ENCODE data around the gene LPP.
A peak's percentile ranks its signal among the peaks of the same experiment; 100 is the strongest.

The LPP gene

DNA sequence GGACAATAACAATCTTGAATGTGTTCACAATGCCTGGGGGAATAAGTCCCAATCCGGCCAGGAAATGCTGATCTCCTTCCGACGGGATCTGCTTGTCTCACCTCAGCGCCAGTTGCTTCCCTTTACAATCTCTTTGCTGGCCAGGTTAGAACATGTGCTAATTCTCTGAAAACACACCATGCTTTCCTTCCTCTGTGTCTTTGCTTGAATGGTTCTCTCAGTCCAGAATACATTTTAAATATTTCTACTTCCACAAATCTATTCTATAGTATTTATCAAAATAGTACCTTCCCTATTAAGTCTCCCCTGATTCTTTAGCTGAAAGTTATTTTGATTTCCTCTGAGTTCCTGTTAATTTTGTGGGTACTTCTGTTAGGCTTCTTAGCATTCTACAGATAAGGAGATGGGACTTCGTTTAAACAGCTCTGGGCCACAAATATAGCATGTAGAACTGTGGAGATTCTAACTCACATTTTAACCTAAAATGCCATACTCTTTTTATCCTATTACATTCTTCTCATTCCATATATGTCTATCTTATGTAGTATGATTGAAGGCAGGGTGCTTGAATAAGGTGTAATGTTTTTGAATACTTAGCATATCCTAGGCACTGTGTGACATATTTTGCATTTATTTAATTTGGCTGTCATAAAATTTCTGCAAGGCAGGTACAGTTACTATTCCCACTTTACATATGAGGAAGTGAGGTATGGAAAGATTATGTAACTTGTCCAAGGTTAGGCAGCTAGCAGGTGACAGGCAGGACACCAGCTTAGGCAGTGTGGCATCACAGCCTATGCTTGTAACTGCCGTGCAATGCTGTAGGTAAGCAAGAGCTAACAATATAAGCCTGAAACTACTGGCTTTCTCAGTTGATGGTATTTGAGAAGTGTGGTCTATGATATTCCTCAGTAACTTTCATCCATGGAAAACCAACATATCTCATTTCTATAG, 299.8 kb downstream of the LPP start:
- no peak overlapping the region for H3K4me3 ChIP-seq (ENCODE audit: control insufficient read depth, low read depth, low read length)
- TF ChIP-seq, protein P1, sequence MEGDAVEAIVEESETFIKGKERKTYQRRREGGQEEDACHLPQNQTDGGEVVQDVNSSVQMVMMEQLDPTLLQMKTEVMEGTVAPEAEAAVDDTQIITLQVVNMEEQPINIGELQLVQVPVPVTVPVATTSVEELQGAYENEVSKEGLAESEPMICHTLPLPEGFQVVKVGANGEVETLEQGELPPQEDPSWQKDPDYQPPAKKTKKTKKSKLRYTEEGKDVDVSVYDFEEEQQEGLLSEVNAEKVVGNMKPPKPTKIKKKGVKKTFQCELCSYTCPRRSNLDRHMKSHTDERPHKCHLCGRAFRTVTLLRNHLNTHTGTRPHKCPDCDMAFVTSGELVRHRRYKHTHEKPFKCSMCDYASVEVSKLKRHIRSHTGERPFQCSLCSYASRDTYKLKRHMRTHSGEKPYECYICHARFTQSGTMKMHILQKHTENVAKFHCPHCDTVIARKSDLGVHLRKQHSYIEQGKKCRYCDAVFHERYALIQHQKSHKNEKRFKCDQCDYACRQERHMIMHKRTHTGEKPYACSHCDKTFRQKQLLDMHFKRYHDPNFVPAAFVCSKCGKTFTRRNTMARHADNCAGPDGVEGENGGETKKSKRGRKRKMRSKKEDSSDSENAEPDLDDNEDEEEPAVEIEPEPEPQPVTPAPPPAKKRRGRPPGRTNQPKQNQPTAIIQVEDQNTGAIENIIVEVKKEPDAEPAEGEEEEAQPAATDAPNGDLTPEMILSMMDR (IDR thresholded peaks at IDR 0.05; ENCODE audit: control insufficient read depth, insufficient read depth, low read depth, low read length, missing control alignments) = no peak
- no peak for DNase-seq (ENCODE audit: low read depth)

DNA sequence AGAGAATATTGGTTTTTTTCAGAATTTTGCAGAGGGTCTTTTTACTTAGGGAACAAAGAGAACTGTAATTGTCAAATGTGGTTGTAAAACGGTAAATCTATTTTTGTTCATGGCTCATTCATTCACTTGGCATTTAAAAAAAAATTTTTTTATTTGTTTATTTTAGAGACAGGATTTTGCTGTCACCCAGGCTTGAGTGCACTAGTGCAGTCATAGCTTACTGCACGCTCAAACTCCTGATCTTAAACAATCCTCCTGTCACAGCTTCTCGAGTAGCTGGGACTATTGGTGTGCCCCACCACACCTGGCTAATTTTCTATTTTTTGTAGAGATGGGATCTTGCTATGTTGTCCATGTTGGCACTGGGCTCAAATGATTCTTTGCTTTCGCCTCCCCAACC, 301.8 kb downstream of the LPP start:
- DNase-seq (ENCODE audit: low read depth) = no peak
- TF ChIP-seq, protein P1 (IDR thresholded peaks at IDR 0.05; ENCODE audit: control insufficient read depth, insufficient read depth, low read depth, low read length, missing control alignments) = no peak
- no peak overlapping the region for H3K4me3 ChIP-seq (ENCODE audit: control insufficient read depth, low read depth, low read length)

DNA sequence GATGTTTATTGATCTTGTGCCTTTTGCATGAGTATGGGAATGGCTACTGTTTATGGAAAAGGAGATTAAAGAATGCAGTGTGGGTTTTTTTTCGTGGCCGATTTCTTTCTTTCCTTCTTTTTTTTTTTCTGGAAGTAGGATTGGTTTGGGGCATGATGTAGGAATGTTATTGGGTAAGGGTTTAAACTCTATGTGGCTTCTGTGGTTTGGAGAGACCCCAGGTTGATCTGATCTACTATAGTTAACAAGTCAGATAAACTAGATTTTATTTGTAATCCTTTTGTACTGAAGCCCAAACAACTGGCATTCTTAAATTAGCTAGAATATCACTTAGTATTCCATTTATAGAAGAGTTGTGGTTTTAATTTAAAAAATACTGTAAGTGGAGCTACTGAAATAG, 304.8 kb downstream of the LPP start:
- peak; percentile 35 for DNase-seq (ENCODE audit: low read depth)
- H3K4me3 ChIP-seq (ENCODE audit: control insufficient read depth, low read depth, low read length) = no peak overlapping the region
- TF ChIP-seq, protein P1 (IDR thresholded peaks at IDR 0.05; ENCODE audit: control insufficient read depth, insufficient read depth, low read depth, low read length, missing control alignments) = no peak

DNA sequence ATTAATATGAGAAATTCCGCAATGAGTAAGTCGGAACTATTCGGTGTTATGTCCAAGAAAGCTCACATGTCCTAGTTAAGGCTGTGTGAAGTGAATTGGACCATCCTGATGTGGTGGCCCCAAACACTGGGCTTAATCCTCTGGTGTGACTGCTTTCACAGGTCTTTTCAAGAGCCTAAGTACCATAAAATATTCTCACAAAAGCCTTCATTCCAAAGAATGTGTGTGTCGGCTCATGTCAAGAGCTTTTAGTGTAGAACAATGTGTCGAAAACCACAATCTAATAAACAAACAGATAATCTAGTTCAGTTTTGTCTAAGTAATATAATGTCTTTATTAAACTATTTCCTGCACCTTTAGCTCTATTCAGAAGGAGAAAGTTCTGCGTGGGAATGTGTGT, 311.4 kb downstream of the LPP start:
- H3K4me3 ChIP-seq (ENCODE audit: control insufficient read depth, low read depth, low read length) = no peak overlapping the region
- DNase-seq (ENCODE audit: low read depth) = no peak
- TF ChIP-seq, protein P1 (IDR thresholded peaks at IDR 0.05; ENCODE audit: control insufficient read depth, insufficient read depth, low read depth, low read length, missing control alignments) = no peak

DNA sequence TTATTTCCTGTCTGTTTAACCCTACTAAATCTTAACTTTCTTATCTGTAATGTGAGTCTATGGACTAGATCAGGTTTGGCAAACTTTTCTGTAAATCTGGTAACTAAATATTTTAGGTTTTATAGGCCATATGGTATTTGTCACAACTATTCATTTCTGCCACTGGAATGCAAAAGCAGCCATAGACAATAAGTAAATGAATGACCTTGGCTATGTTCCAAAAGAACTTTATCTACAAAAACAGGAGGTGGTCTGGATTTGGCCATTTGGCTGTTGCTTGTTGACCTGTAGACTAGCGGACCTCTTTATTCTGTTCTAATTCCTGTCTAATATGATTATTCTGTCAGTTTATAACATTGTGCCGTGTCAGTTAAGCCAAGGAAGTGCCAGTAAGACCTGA, 314.2 kb downstream of the LPP start:
- DNase-seq (ENCODE audit: low read depth) = no peak
- no peak overlapping the region for H3K4me3 ChIP-seq (ENCODE audit: control insufficient read depth, low read depth, low read length)

DNA sequence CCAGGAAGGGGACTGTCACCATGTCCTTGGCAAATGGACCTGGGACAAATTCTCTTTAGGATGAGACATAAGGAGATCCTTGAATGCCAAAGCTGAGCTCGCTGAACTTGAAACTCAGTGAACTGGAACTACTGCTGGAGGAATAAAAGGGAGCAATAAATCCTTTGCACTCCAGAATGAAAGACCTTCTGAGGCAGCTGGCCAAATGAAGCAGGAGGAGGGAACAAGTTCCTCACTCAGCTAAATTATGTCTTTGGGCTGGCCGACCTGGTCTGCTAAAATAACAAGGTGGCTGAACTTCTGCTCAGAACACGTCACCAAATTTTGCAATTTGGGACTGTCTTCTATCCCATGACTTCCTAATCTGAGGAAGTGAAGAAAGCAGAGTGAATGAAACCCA, 314.7 kb downstream of the LPP start:
- H3K4me3 ChIP-seq (ENCODE audit: control insufficient read depth, low read depth, low read length) = no peak overlapping the region
- TF ChIP-seq, protein P1 (IDR thresholded peaks at IDR 0.05; ENCODE audit: control insufficient read depth, insufficient read depth, low read depth, low read length, missing control alignments) = no peak
- DNase-seq (ENCODE audit: low read depth) = no peak

More for the DNA sequence above, 314.2 kb downstream of the LPP start:
- TF ChIP-seq, protein P1 (IDR thresholded peaks at IDR 0.05; ENCODE audit: control insufficient read depth, insufficient read depth, low read depth, low read length, missing control alignments) = no peak

Measured in AG09309 (cell line).